SK-N-SH (cell line): ENCODE results near the gene USP36.

ENCODE experiments used
- EZH2phosphoT487 ChIP-seq: fragments of 200-600 bp; sonication (generic); IDR thresholded peaks from 2 replicates; pipeline ENCODE4 v1.6.1; 2017; ENCODE audit warnings: low read depth, mixed run types, mild to moderate bottlenecking, antibody characterized with exemption, moderate library complexity, borderline replicate concordance
- MXI1 ChIP-seq: IDR thresholded peaks from 2 replicates; pipeline ENCODE4 v1.6.1; 2012; ENCODE audit warnings: mild to moderate bottlenecking, low read depth, low read length, improper control_type of control experiment
- RFX5 ChIP-seq: IDR thresholded peaks from 2 replicates; pipeline ENCODE4 v1.6.1; 2012; ENCODE audit warnings: mild to moderate bottlenecking, improper control_type of control experiment, low read length
- TF ChIP-seq, protein P1 (sequence below): IDR thresholded peaks from 2 replicates; pipeline ENCODE4 v1.4.0; 2012; ENCODE audit warnings: low read depth
- TF ChIP-seq, protein P2 (sequence below): fragments of 200-600 bp; sonication (generic); IDR thresholded peaks from 2 replicates; pipeline ENCODE4 v1.6.1; 2017; ENCODE audit warnings: antibody characterized with exemption, mild to moderate bottlenecking, moderate library complexity

DNA sequence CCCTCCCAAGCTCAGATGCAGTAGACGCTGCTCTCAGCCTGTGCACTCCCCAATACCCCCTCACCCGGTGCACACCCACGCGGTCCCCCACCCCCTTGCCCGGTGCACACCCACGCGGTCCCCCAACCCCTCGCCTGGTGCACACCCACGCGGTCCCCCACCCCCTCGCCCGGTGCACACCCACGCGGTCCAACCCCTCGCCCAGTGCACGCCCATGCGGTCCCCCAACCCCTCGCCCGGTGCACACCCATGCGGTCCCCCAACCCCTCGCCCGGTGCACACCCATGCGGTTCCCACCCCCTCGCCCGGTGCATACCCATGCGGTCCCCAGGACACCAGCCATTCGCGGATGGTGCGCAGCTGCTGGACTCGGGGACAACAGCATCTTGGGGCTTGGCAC lies 38.6 kb downstream of the USP36 start:
- TF ChIP-seq, protein P1, sequence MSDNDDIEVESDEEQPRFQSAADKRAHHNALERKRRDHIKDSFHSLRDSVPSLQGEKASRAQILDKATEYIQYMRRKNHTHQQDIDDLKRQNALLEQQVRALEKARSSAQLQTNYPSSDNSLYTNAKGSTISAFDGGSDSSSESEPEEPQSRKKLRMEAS, result no peak
- TF ChIP-seq MXI1 (no peak), EZH2phosphoT487 (no peak), RFX5 (no peak)
- TF ChIP-seq, protein P2, sequence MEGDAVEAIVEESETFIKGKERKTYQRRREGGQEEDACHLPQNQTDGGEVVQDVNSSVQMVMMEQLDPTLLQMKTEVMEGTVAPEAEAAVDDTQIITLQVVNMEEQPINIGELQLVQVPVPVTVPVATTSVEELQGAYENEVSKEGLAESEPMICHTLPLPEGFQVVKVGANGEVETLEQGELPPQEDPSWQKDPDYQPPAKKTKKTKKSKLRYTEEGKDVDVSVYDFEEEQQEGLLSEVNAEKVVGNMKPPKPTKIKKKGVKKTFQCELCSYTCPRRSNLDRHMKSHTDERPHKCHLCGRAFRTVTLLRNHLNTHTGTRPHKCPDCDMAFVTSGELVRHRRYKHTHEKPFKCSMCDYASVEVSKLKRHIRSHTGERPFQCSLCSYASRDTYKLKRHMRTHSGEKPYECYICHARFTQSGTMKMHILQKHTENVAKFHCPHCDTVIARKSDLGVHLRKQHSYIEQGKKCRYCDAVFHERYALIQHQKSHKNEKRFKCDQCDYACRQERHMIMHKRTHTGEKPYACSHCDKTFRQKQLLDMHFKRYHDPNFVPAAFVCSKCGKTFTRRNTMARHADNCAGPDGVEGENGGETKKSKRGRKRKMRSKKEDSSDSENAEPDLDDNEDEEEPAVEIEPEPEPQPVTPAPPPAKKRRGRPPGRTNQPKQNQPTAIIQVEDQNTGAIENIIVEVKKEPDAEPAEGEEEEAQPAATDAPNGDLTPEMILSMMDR, result no peak
